ENCODE measurements around the gene FDXR.

Gene FDXR

GRCh38 chr17:74898376-74898946 is 25.7 kb upstream of the FDXR start:
- DNase-seq, result no peak

GRCh38 chr17:74893936-74894671 is 21.3 kb upstream of the FDXR start:
- DNase-seq, result no peak

GRCh38 chr17:74892974-74893911 is 20.4 kb upstream of the FDXR start, which contains the start of gene FADS6:
Gene FADS6, minus strand, starts transcription at chr17:74893633. Its CDS starts 38 bp downstream, at chr17:74893595.
- no peak for DNase-seq

- DNase-seq, result no peak
These were observed 19.4 kb upstream of the FDXR start for GRCh38 chr17:74892013-74892841.

GRCh38 chr17:74890554-74890953 is 17.8 kb upstream of the FDXR start:
- DNase-seq, result no peak

GRCh38 chr17:74888469-74888868 is 15.7 kb upstream of the FDXR start:
- DNase-seq, result no peak

GRCh38 chr17:74883241-74883745 is 10.5 kb upstream of the FDXR start:
- DNase-seq, result no peak

GRCh38 chr17:74882517-74883240 is 9.9 kb upstream of the FDXR start:
- no peak for DNase-seq

GRCh38 chr17:74881073-74881472 is 8.3 kb upstream of the FDXR start:
- no peak for DNase-seq

GRCh38 chr17:74879308-74879707 is 6.5 kb upstream of the FDXR start:
- no peak for DNase-seq

- DNase-seq, result no peak
These were observed 5.9 kb upstream of the FDXR start for GRCh38 chr17:74878658-74879057.

- DNase-seq, result peak; percentile 38
These were observed 5.1 kb upstream of the FDXR start for GRCh38 chr17:74877592-74878548.

GRCh38 chr17:74875977-74876593 is 3.3 kb upstream of the FDXR start:
- DNase-seq, result no peak

- DNase-seq, result no peak
These were observed 2.6 kb upstream of the FDXR start for GRCh38 chr17:74875155-74875976.

- no peak for DNase-seq
These were observed 1.8 kb upstream of the FDXR start for GRCh38 chr17:74874615-74875037.

- DNase-seq, result no peak
These were observed 1.2 kb upstream of the FDXR start for GRCh38 chr17:74873874-74874614.

- peak; percentile 100 for DNase-seq
These were observed 461 bp upstream of the FDXR start for GRCh38 chr17:74873037-74873873.
